GM19239 (cell line): Measurements from ENCODE around the gene DYNC2H1.
"Not testable (repeated sequence)": the region's sequence is repeated elsewhere in the genome, so short reads cannot be mapped to it uniquely, and the experiment has no call there.

Source experiments
- DNase-seq: peaks from one replicate; pipeline ENCODE4 v3.0.0; 2011; ENCODE audit warnings: low spot score; ENCODE audit not compliant: insufficient read length
- FAIRE-seq: peaks from 2 replicates; lab custom pipeline; 2011; peaks lifted over from hg19 to GRCh38; lab: Jason Lieb, UNC

The DYNC2H1 gene

DNA sequence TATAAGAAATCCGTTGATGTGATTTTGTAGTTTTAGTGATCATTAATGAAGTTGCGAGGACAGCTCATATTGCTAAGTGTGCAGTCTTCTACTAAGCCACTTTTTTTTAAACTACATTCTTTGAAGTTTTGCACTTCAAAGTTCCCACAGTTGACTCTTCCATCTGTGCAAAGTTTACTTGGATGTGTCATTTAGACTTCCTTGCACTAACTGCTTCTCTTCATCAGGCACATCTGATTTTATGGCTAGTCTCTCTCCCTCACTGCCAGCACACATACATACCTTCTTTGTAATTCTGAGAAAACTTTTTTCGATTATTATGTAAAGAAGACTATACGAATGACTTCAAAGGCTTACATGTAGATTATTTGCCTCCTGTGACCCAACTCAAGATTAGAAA is 250.0 kb downstream of the DYNC2H1 start:
- no peak for FAIRE-seq
- no peak for DNase-seq

DNA sequence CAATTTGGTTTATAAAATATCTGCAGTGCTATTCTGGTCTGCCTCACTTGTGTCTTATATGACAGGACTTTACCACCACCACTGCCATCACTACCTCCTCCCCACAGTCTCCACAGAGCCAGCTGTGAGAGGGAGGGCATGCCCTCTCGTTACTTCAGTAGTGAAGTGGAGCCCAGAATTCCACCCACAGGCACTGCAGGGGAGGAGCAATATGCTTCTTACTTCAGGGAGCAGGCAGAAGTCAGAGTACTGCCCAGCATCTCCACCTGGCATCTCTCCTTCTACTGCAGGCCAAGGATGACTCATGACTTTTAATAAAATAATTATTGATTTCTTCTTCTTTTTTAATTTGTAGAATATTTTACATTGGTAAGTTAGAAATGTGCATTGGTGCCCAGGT is 255.5 kb downstream of the DYNC2H1 start:
- FAIRE-seq (no peak), DNase-seq (no peak)

GRCh38 chr11:103367650-103368049 is 258.4 kb downstream of the DYNC2H1 start:
- FAIRE-seq (no peak), DNase-seq (no peak)

GRCh38 chr11:103368145-103368544 is 258.9 kb downstream of the DYNC2H1 start:
- FAIRE-seq (no peak), DNase-seq (no peak)

DNA sequence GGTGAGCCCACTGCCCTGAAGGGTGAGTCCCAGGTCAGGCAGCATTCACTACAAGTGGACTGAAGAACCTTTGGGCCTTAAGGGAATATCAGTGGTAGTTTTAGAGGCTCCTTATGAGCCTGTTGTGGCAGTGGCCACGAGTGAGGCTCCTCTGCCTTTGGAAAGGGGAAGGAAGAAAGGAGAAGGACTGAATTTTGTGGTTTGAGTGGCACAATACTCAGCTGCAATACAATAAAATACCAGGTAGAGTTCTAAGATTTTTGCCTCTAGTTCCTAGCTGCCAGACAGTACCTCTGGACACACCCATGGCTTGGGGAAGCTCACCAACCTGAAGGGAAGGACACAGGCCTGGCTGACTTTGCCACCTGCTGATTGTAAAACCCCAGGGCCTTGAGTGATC is 260.9 kb downstream of the DYNC2H1 start:
- FAIRE-seq = no peak
- no peak for DNase-seq

DNA sequence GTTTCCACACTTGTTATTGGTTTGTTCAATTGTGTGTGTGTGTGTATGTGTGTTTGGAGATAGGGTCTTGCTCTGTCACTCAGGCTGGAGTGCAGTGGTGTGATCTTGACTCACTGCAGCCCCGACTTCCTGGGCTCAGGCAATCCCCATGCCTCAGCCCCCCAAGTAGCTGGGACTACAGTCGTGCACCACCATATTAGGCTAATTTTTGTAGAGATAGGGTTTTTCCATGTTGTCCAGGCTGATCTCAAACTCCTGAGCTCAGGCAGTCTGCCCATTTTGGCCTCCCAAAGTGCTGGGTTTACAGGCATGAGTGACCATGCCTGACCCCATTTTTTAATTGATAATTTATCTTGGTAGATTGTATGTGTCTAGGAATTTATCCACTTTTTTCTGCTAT is 263.7 kb downstream of the DYNC2H1 start:
- no peak for DNase-seq
- no peak for FAIRE-seq

DNA sequence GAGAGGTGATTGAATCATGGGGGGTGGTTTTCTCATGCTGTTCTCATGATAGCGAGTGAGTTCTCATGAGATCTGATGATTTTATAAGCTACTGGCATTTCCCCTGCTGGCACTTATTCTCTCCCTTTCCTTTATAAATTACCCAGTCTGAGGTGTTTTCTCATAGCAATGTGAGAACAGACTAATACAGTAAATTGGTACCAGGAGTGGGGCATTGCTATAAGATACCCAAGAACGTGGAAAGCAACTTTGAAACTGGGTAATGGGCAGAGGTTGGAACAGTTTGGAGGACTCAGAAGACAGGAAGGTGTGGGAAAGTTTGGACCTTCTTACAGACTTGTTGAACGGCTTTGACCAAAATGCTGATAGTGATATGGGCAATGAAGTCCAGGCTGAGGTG is 265.0 kb downstream of the DYNC2H1 start:
- FAIRE-seq, DNase-seq: not testable (repeated sequence)

DNA sequence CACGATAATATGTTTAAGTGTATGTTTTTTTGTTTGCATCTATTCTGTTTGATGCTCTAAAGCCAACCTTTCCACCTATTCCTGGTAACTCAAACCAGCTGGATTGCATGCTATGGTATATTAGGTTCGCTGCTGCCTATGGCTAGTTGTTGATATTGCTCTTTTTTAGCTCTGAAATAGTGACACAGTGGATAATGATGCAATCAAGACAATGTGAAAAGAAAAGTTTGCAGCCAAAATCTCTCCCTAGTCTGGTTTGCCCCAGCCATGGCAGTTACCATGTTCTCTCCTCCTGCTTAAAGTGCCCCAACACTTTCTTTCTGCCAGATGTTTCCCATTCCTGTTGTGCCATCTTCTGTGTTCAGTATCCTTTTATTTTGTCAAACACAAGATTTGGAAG is 269.7 kb downstream of the DYNC2H1 start:
- no peak for DNase-seq
- FAIRE-seq = no peak

GRCh38 chr11:103380031-103380430 is 270.8 kb downstream of the DYNC2H1 start:
- DNase-seq (no peak), FAIRE-seq (no peak)

DNA sequence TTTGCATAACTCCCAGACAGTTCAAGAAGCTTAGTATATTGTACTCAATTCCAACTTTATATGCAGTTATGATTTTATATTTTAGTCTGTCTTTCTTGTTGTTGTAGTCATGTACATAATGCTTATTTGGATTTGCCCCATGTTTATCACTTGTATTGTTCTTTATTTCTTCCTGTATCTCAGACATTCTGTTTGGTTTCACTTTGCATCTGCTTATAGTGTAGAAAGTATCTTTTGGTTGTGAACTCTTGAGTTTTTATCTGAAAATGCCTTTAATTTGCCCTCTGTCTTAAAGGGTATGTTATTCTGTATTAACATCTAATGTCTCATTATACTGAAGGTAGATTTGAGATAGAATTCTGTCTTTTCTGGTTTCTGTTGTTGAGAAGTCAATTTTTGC is 275.4 kb downstream of the DYNC2H1 start:
- DNase-seq (no peak), FAIRE-seq (no peak)

DNA sequence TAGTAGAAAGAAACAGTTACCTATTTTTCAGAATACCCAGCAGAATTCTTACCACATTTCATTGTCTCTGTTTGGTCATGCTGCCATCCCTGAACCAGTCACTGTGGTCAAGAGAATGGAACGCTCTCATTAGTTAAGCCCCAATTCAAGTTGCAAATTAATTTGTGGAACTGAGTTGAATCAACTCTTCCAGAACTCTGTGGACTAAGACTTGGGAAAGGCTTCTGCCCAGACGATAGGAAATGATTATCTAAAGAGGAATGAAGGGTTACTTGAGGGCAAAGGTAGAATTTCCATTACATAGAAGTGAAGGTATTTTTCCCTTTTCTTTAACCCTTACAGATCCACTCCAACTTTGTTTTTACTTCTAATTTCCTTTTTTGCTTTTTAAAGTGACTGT is 286.4 kb downstream of the DYNC2H1 start:
- FAIRE-seq (no peak), DNase-seq (no peak)

- DNase-seq (no peak), FAIRE-seq (no peak)
Observed at GRCh38 chr11:103396237-103396636, 287.0 kb downstream of the DYNC2H1 start.

GRCh38 chr11:103397369-103397768 is 288.1 kb downstream of the DYNC2H1 start:
- DNase-seq = no peak
- no peak for FAIRE-seq

- DNase-seq (no peak), FAIRE-seq (no peak)
Observed at GRCh38 chr11:103398829-103399228, 289.6 kb downstream of the DYNC2H1 start.

GRCh38 chr11:103406357-103406756 is 297.1 kb downstream of the DYNC2H1 start:
- DNase-seq (no peak), FAIRE-seq (no peak)

DNA sequence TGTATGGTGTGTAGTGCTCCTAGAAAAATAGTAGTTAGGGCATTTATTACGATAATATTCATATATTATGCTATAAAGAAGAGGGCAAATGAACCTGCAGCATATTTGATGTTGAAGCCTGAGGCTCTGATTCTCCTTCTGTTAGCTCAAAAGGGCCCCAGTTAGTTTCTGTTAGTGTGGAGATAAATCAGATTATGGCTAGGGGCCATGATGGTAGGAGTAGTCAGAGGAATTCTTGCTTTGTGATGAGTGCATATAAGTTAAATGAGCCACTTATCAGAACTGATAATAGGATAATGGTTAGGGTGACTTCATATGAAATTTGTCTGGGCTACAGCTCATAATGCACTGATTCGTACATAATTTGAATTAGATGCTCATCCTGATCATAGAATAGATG is 298.4 kb downstream of the DYNC2H1 start:
- no peak for DNase-seq
- FAIRE-seq = no peak

DNA sequence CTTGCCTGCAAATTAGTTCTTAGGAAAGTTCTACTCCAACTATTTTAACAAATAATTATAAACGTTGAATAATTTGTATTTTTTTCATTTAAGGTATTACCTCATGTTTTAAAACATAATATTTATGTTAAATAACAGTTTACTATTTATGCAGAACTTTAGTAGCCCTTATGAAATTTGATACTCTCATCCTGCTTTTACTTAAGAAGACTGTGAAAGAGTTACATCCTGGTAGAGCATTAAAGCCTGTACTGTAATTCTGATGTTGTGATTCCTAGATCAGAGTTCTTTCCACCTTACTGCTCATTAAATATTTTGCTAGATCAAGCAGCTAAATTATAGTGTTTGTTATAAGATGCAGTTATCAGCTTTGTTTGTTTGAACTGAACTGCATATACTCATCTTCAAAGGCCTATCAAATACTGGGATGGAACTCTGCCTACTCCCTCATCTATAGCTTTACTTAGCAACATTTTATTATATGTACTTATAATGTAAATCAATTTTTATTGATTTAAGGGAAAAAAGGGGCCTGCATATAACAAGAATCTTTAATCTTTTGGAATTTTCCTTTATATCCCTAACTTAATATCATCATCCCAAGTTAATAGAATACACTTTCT is 304.2 kb downstream of the DYNC2H1 start:
- no peak for DNase-seq
- FAIRE-seq = no peak

DNA sequence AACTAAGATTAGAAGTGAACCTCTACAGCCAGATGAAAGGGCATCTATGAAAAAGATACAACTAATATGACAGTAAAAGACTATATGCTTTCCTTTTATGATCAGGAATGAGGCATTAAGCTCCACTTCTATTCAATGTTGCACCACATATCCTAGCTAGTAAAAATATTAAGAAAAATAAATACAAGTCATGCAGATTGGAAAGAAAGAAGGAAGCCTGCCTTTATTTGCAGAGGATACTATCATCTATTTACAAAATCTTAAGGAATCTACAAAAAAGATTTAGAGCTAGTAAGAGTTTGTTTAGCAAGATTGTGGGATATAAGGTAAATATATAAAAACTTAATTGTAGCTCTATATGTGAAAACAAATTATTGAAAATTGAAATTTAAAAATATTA is 308.8 kb downstream of the DYNC2H1 start:
- DNase-seq = no peak
- FAIRE-seq = no peak

- FAIRE-seq (no peak), DNase-seq (no peak)
Observed at GRCh38 chr11:103420593-103420992, 311.4 kb downstream of the DYNC2H1 start.

DNA sequence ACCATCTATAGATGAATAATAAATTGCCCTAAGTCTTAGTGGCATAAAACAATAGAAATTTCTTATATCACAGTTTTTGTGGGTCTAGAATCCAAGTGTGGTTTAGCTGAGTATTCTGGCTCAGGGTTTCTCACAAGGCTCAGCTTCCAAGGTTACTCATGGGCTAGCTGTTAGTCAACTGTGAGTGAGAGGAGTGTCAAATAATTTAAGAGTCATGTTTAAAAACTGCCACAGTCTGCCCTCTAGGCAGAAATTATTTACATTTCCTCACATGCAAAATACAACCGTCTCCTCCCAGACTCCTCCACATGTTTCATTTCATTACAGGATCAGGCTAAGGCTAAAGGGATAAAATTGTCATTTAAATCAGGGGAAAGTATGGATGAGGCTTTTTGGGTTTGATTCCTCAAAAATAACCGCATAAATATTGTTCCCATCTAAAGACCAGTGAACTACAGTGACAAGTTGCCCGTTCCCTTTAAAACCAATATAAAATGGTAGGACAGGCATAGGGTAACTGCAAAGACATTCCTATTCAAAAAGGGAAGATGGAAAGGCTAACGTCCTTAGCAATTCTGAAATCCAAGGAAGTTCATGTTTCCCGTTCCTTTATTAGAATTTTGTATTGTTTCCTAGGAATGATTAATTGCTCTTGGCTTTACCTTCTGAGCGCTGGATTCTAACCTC is 324.3 kb downstream of the DYNC2H1 start:
- DNase-seq (no peak), FAIRE-seq (no peak)

DNA sequence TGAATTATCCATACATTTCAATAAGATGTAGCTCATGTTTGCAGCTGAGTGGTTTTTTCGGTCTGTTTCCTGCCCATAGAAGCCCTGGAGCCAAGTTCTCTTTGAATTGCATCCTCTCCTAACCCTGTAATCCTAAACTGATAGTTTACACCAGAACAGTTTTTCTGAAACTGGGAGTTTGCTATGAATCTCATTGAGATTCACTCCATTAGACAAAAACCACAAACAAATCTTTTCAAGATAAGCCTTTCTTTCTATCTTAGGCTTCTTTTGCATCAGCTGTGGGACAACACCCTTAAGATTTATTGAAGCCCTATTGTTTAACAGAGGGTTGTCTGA is 324.8 kb downstream of the DYNC2H1 start:
- no peak for DNase-seq
- no peak for FAIRE-seq

- no peak for FAIRE-seq
- no peak for DNase-seq
Observed at GRCh38 chr11:103436131-103436770, 327.0 kb downstream of the DYNC2H1 start.
